HUDEP-2 (cell line): ENCODE results near the gene SFPQ.
"Not testable (repeated sequence)": the region's sequence is repeated elsewhere in the genome, so short reads cannot be mapped to it uniquely, and the experiment has no call there.

Source experiments
- DNase-seq, 76 experiments: peaks; one replicate each; lab custom pipeline; 2025; ENCODE audit not compliant: unreplicated experiment in 76 of 76; lab: John Stamatoyannopoulos, UW

SFPQ gene

DNA sequence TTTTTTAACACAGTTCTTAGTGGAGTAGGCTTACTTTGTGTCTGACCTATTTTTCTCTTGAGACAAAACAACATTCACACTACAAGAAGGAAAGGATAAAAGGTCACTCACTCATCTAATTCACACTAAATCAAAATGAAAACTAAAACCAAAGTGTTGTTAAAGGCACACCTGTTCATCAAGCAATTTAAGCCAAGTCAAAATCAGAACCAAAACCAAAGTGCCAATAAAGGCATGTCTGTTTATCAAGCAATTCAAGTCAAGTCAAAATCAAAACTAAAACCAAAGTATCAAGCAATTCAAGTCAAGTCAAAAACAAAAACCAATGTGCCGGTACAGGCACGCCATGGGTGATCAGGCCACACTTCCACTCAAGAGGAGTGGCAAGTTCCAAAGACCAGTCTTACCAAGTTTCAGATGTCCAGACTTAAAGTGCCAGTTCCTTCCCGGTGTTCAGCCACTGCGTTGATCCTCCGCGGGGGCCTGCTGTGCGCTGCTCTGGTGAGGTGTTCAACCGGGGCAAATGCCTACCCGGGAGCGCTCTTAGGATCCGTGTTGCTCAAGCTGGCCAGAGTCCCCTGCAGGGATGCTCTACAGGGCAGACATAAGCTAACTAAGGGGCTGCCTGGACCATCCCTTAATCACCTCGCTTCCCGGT lies 46.9 kb downstream of the SFPQ start:
- not testable (repeated sequence) for DNase-seq

- no peak for DNase-seq
Measured at GRCh38 chr1:35143737-35144508, 49.0 kb downstream of the SFPQ start.

- DNase-seq, result not testable (repeated sequence)
Measured at GRCh38 chr1:35142728-35143127, 50.2 kb downstream of the SFPQ start.

DNA sequence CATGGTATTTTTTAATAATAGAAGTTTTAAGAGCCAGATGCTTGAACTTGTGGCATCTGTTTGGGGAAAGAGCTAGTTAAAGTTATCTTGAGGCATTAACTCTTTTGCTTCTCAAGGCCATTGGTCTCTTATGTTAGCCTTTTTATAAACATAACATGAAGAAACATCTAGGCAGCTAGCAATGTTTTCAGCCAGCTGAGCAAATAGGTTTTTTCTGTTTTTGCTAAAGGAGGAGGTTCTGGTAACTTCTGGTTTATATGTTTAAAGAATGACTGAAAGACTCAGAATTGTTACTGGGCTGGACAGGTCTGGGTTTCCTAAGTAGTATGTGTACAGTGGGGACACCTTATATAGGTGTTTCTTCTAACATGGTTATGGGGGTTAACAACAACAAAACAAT lies 50.7 kb downstream of the SFPQ start:
- DNase-seq, result not testable (repeated sequence)

GRCh38 chr1:35137590-35137989 lies 55.4 kb downstream of the SFPQ start:
- DNase-seq, result not testable (repeated sequence)

DNA sequence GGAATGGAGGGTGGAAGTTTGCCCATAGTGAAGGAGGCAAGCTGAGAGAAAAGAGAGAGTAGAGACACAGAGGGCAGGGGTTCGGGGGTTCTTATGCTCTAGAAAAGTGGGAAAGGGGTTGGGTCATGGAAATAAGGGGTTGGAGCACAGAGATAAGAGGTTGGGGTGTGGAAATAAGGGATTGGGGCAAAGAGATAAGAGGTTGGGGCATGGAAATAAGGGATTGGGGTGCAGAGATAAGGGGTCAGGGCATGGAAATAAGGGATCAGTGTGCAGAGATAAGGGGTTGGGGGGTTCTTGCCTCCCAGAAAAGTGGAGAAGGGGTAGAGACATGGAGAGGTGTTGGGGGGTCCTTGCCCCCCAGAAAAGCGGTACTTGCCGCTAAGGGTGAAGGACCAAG lies 56.2 kb downstream of the SFPQ start:
- no peak for DNase-seq
